ENCODE results near the gene CFAP299. TPM values are rescaled to one million over a fixed set of nuclear protein-coding genes. Genes with fewer than 3 reads are reported as not detected.

Gene CFAP299
- total RNA-seq, 6 experiments from 2014 or later = not detected

DNA sequence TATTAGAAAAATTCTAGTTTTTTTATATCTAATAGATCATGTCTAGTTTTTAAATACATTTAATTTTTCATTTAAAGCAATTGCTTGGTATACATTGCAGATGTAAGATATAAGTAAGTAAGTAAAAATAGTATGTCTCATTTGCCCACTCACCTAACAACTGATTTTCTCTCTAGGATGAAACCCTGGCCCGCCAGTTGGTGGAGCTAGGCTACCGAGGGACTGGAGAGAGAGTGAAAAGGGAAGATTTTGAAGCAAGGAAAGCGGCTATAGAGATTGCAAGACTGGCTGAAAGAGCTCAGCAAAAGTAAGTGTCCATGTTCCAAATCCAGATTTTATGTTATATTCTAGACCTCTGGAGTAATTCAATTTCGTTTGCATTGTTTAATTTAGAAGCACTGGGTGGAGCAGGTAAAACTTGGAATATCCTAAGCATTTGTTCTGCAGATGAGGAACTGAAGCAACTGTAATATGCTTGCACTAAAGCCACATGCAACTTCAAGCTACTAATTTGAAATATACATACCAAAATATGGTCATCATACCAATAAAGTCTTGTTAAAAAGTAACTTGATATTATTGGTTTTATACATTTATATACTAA lies 27.1 kb downstream of the CFAP299 start:
- TF ChIP-seq, protein P1, sequence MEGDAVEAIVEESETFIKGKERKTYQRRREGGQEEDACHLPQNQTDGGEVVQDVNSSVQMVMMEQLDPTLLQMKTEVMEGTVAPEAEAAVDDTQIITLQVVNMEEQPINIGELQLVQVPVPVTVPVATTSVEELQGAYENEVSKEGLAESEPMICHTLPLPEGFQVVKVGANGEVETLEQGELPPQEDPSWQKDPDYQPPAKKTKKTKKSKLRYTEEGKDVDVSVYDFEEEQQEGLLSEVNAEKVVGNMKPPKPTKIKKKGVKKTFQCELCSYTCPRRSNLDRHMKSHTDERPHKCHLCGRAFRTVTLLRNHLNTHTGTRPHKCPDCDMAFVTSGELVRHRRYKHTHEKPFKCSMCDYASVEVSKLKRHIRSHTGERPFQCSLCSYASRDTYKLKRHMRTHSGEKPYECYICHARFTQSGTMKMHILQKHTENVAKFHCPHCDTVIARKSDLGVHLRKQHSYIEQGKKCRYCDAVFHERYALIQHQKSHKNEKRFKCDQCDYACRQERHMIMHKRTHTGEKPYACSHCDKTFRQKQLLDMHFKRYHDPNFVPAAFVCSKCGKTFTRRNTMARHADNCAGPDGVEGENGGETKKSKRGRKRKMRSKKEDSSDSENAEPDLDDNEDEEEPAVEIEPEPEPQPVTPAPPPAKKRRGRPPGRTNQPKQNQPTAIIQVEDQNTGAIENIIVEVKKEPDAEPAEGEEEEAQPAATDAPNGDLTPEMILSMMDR (IDR thresholded peaks at IDR 0.05) = peak; percentile 12 to 60 (median 47)
- TF ChIP-seq POLR2A (IDR thresholded peaks at IDR 0.05) = no peak
- intact Hi-C loops (cut with DNase I) = loop anchor here in 1 of 2 donors (5.0 kb wide), 1 partner anchor 695 kb away; no protein-coding TSS in a partner anchor
- H3K27me3 ChIP-seq = no peaks in the 10 kb centered on the region
- no peaks in the 10 kb centered on the region for H3K4me1 ChIP-seq
- ATAC-seq (peak in 3 of 4 donors; percentile 64 to 67 (median 66)), DNase-seq (no peak)
- H3K4me3 ChIP-seq = no peak overlapping the region
- no peaks in the 10 kb centered on the region for H3K36me3 ChIP-seq
- no peak overlapping the region for H3K27ac ChIP-seq
- WGBS (ENCODE audit: insufficient coverage, low coverage, low lambda C conversion rate, missing lambda C conversion rate) = 9% methylated on average over 4 of the region's 4 CpGs
- H3K9me3 ChIP-seq = no peaks in the 10 kb centered on the region

DNA sequence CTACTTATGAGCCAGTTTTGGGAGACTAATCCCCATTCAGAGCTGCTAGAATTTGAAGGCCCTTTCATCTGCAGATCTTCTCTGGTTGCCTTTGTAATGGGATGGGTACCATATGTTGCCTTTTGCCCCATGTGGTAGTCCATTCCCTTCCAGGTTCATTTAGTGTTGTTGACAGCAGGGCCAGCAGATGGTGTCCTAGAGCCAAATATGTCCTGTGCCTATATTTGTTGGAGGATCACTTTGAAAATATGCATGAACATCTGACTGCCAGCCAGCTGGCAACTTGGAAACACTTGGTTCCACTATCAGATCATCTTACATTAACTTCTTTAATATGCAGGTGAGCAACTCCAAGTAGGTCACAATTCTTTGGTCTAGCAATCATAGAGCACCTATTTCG lies 30.4 kb downstream of the CFAP299 start:
- Histone ChIP-seq H3K9me3 (no peaks in the 10 kb centered on the region), H3K4me1 (no peaks in the 10 kb centered on the region), H3K27ac (no peak overlapping the region), H3K36me3 (no peaks in the 10 kb centered on the region), H3K4me3 (no peak overlapping the region), H3K27me3 (no peaks in the 10 kb centered on the region)
- intact Hi-C loops (cut with DNase I) = no loop called here
- ATAC-seq (peak; percentile 77 to 85 (median 79)), DNase-seq (peak in 1 of 3 donors; percentile 19)
- WGBS (ENCODE audit: insufficient coverage, low coverage, low lambda C conversion rate, missing lambda C conversion rate) = 22% methylated on average over 1 of the region's 1 CpG
- no peak for TF ChIP-seq POLR2A (IDR thresholded peaks at IDR 0.05)
- TF ChIP-seq, protein P1 (IDR thresholded peaks at IDR 0.05) = peak; percentile 43 to 53 (median 47)

- H3K4me1 ChIP-seq = no peaks in the 10 kb centered on the region
- no peak overlapping the region for H3K4me3 ChIP-seq
- no peak for TF ChIP-seq POLR2A (IDR thresholded peaks at IDR 0.05)
- TF ChIP-seq, protein P1 (IDR thresholded peaks at IDR 0.05) = no peak
- no peaks in the 10 kb centered on the region for H3K36me3 ChIP-seq
- intact Hi-C loops (cut with DNase I) = no loop called here
- WGBS (ENCODE audit: insufficient coverage, low coverage, low lambda C conversion rate, missing lambda C conversion rate) = 51% methylated on average over 2 of the region's 2 CpGs
- no peaks in the 10 kb centered on the region for H3K9me3 ChIP-seq
- DNase-seq (no peak), ATAC-seq (no peak)
- no peaks in the 10 kb centered on the region for H3K27me3 ChIP-seq
- no peak overlapping the region for H3K27ac ChIP-seq
These were observed 32.2 kb downstream of the CFAP299 start for GRCh38 chr4:80367737-80368136.

DNA sequence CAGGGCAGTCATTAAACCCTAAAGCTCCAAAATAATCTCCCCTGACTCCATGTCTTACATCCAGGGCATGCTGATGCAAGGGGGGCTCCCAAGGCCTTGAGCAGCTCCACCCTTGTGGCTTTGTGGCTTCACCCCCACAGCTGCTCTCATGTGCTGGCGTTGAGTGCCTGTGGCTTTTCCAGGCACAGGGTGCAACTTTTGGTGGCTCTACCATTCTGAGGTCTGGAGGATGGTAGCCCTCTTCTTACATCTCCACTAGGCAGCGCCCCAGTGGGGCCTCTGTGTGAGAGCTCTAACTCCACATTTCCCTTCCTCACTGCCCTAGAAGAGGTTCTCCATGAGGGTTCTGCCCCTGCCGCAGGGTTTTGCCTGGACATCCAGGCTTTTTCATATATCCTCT lies 35.1 kb downstream of the CFAP299 start:
- Histone ChIP-seq H3K36me3 (no peaks in the 10 kb centered on the region), H3K4me3 (no peak overlapping the region), H3K27ac (no peak overlapping the region), H3K27me3 (no peaks in the 10 kb centered on the region), H3K4me1 (no peaks in the 10 kb centered on the region), H3K9me3 (no peaks in the 10 kb centered on the region)
- DNase-seq = no peak
- WGBS (ENCODE audit: insufficient coverage, low coverage, low lambda C conversion rate, missing lambda C conversion rate) = 83% methylated on average over 1 of the region's 3 CpGs
- no peak for ATAC-seq
- intact Hi-C loops (cut with DNase I) = no loop called here
- TF ChIP-seq, protein P1 (IDR thresholded peaks at IDR 0.05) = no peak
- TF ChIP-seq POLR2A (IDR thresholded peaks at IDR 0.05) = no peak

All from right lobe of liver (tissue), 6 donors.